OCI-LY1 (cell line): ENCODE measurements around the gene ATP11A.
"Not testable (repeated sequence)": the region's sequence is repeated elsewhere in the genome, so short reads cannot be mapped to it uniquely, and the experiment has no call there.

Experiments used
- H2AFZ ChIP-seq: fragments of 200-600 bp; sonication (generic), shearing (Covaris generic); 2 replicates; pipeline ENCODE4 v1.6.0; 2014; ENCODE audit warnings: antibody characterized with exemption, mild to moderate bottlenecking, low read length
- H3F3A ChIP-seq: fragments of 200-600 bp; sonication (generic), shearing (Covaris generic); 2 replicates; pipeline ENCODE4 v1.6.0; 2014; ENCODE audit warnings: mild to moderate bottlenecking, antibody characterized with exemption, low read length, moderate library complexity; ENCODE audit not compliant: insufficient read depth
- H3K27ac ChIP-seq: fragments of 200-600 bp; sonication (generic); 2 replicates; pipeline ENCODE4 v1.5.1; 2014; ENCODE audit warnings: low read length, mixed run types, mild to moderate bottlenecking, low read depth; ENCODE audit not compliant: poor library complexity, severe bottlenecking
- H3K27me3 ChIP-seq: fragments of 200-600 bp; sonication (generic); 2 replicates; pipeline ENCODE4 v1.6.0; 2014; ENCODE audit warnings: antibody characterized with exemption, mild to moderate bottlenecking, low read length, moderate library complexity; ENCODE audit not compliant: insufficient read depth
- H3K36me3 ChIP-seq: fragments of 200-600 bp; sonication (generic); 2 replicates; pipeline ENCODE4 v1.6.1; 2014; ENCODE audit warnings: mild to moderate bottlenecking, antibody characterized with exemption, low read length, moderate library complexity, mixed read lengths; ENCODE audit not compliant: insufficient read depth
- H3K4me1 ChIP-seq: fragments of 200-600 bp; sonication (generic); 2 replicates; pipeline ENCODE4 v1.5.1; 2014; ENCODE audit warnings: mild to moderate bottlenecking, low read length, moderate library complexity; ENCODE audit not compliant: insufficient read depth, severe bottlenecking
- H3K4me2 ChIP-seq: fragments of 200-600 bp; sonication (generic), shearing (Covaris generic); 2 replicates; pipeline ENCODE4 v1.6.1; 2014; ENCODE audit warnings: low read length
- H3K4me3 ChIP-seq: fragments of 200-600 bp; sonication (generic); 2 replicates; pipeline ENCODE4 v1.5.1; 2014; ENCODE audit warnings: low read length, low read depth, mild to moderate bottlenecking, mixed read lengths; ENCODE audit not compliant: poor library complexity, severe bottlenecking
- H3K79me2 ChIP-seq: fragments of 200-600 bp; shearing (Covaris generic); 2 replicates; pipeline ENCODE4 v1.6.1; 2016; ENCODE audit warnings: mixed run types, low read length, mixed read lengths; ENCODE audit not compliant: insufficient read depth
- H3K9ac ChIP-seq: fragments of 200-600 bp; sonication (generic), shearing (Covaris generic); 2 replicates; pipeline ENCODE4 v1.6.1; 2014; ENCODE audit warnings: mild to moderate bottlenecking, low read length, mixed read lengths
- H3K9me2 ChIP-seq: fragments of 200-600 bp; sonication (generic), shearing (Covaris generic); 2 replicates; pipeline ENCODE4 v1.6.1; 2014; ENCODE audit warnings: low read depth, mild to moderate bottlenecking, low read length, mixed read lengths
- H3K9me3 ChIP-seq: fragments of 200-600 bp; shearing (Covaris generic); 2 replicates; pipeline ENCODE4 v1.6.1; 2014; ENCODE audit warnings: low read length, mixed read lengths
- H4K20me1 ChIP-seq: fragments of 200-600 bp; sonication (generic), shearing (Covaris generic); 2 replicates; pipeline ENCODE4 v1.6.0; 2016; ENCODE audit warnings: mild to moderate bottlenecking, low read length; ENCODE audit not compliant: insufficient read depth
- CTCF ChIP-seq: fragments of 200-600 bp; sonication (generic), shearing (Covaris generic); IDR thresholded peaks from 2 replicates; pipeline ENCODE4 v1.5.1; 2017; ENCODE audit warnings: mild to moderate bottlenecking, antibody characterized with exemption, low read length, moderate library complexity, mixed read lengths
- EZH2 ChIP-seq: fragments of 200-600 bp; sonication (generic), shearing (Covaris generic); IDR thresholded peaks from 2 replicates; pipeline ENCODE4 v1.8.0; 2017; ENCODE audit warnings: borderline replicate concordance, mixed run types, mild to moderate bottlenecking, antibody characterized with exemption, low read length, moderate library complexity, mixed read lengths

Gene ATP11A

DNA sequence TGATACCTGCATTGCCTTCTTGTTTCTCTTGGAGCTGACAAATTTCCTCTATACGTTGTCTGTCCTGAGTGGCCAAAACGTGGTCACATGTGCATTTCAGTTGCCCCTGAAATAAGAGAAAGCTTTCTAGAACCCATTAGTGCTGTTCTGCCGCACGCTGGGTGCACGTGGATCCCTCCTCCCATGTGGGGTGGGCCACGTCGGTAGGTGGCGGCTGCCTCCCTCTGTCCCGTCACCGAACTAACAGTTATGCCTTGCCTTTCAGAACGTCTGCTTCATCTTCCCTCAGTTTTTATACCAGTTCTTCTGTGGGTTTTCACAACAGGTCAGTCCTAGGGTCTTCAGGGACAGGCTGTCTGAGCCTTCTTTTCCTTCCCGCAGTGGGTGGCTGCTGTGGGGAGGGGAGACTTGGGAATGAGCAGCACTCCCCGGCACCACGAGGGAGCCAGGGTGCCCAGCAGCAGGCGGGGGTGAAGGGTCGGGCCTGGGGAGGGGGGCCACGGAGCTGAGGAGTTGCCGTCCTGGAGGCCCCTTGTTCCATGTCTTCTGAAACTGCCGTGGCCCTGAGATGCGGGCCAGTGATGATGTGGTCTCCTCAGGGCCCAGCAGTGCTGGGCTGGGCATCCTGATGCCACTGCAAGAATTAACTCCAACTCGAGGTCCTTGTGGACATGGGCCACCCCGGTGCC is 169.4 kb downstream of the ATP11A start:
- Histone ChIP-seq H3K36me3 (peaks cover 21% of the 10 kb centered on the region), H3K4me2 (no peak overlapping the region; the same call in 1 of the 2 replicates), H3K4me3 (no peak overlapping the region), H3K27me3 (no peaks in the 10 kb centered on the region), H2AFZ (no peak overlapping the region), H3F3A (no peaks in the 10 kb centered on the region), H3K79me2 (no peaks in the 10 kb centered on the region), H3K4me1 (peaks cover 9% of the 10 kb centered on the region), H3K9ac (no peak overlapping the region), H4K20me1 (no peaks in the 10 kb centered on the region), H3K27ac (no peak overlapping the region), H3K9me3 (no peaks in the 10 kb centered on the region), H3K9me2 (no peaks in the 10 kb centered on the region)
- no peak for TF ChIP-seq CTCF
- no peak for TF ChIP-seq EZH2

GRCh38 chr13:112859817-112860190 is 170.0 kb downstream of the ATP11A start:
- Histone ChIP-seq H3F3A (no peaks in the 10 kb centered on the region), H4K20me1 (no peaks in the 10 kb centered on the region), H3K9me3 (no peaks in the 10 kb centered on the region), H3K9me2 (no peaks in the 10 kb centered on the region), H3K27me3 (no peaks in the 10 kb centered on the region), H3K4me1 (peaks cover 9% of the 10 kb centered on the region), H2AFZ (no peak overlapping the region), H3K27ac (no peak overlapping the region), H3K9ac (no peak overlapping the region), H3K4me2 (no peak overlapping the region; the same call in 1 of the 2 replicates), H3K79me2 (no peaks in the 10 kb centered on the region), H3K36me3 (peaks cover 16% of the 10 kb centered on the region), H3K4me3 (no peak overlapping the region)
- TF ChIP-seq EZH2: no peak
- TF ChIP-seq CTCF: no peak

DNA sequence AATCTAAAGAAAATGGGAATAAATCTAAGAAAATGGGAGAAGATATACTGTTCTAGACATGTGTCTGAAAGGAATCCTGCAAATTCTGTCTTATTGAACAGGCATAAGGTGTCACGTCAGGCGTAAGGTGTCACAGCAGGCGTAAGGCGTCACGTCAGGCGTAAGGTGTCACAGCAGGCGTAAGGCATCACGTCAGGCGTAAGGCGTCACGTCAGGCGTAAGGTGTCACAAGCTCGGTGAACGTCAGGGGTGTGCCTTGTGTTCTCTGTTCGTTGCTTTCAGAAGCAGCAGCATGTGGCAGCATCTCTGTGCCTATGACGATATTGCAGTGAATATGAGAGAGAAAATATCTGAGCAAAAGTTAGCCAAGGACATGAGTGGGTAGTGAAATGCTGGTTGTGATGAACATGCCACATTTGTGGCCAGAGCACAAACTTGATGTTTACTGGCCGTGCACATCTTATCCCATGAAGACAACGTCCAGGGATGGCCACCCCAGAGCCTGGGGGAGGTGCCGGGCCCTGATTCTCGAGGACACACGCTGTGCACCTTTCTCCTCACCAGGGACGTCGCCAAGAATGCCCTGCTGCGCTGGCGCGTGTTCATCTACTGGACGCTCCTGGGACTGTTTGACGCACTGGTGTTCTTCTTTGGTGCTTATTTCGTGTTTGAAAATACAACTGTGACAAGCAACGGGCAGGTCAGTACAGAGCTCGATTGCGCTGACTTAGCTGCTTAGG is 172.2 kb downstream of the ATP11A start:
- Histone ChIP-seq H3K36me3 (0 out of 2 replicates have a peak, but pooled peaks cover 3% of the 10 kb centered on the region), H2AFZ (no peak overlapping the region), H3K9me2 (no peaks in the 10 kb centered on the region), H3K9ac (no peak overlapping the region), H3K4me3 (no peak overlapping the region), H4K20me1 (no peaks in the 10 kb centered on the region), H3K27ac (no peak overlapping the region), H3K79me2 (no peaks in the 10 kb centered on the region), H3K4me1 (peaks cover 9% of the 10 kb centered on the region), H3K9me3 (no peaks in the 10 kb centered on the region), H3K27me3 (no peaks in the 10 kb centered on the region), H3K4me2 (no peak overlapping the region), H3F3A (no peaks in the 10 kb centered on the region)
- TF ChIP-seq EZH2 (no peak), CTCF (no peak)

- H3K9ac ChIP-seq, H3K79me2 ChIP-seq, H3K36me3 ChIP-seq, H3K4me2 ChIP-seq, H3K9me3 ChIP-seq, H3F3A ChIP-seq, H4K20me1 ChIP-seq, H3K9me2 ChIP-seq, H3K27ac ChIP-seq, H3K4me1 ChIP-seq, H3K4me3 ChIP-seq, H2AFZ ChIP-seq, H3K27me3 ChIP-seq: not testable (repeated sequence)
These were observed 173.5 kb downstream of the ATP11A start for GRCh38 chr13:112863356-112863755.

DNA sequence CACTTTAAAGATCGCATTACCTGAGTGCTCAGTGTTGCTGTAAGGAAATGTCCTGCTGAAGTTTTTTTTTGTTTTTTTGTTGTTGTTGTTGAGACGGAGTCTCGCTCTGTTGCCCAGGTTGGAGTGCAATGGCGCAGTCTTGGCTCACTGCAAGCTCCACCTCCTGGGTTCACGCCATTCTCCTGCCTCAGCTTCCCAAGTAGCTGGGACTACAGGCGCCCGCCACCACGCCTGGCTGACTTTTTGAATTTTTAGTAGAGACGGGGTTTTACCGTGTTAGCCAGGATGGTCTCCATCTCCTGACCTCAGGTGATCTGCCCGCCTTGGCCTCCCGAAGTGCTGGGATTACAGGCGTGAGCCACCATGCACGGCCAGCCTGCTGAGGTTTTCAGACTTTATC is 175.6 kb downstream of the ATP11A start:
- H3K27me3 ChIP-seq, H3K4me1 ChIP-seq, H3K9me3 ChIP-seq, H3K27ac ChIP-seq, H3K4me2 ChIP-seq, H3K36me3 ChIP-seq, H3K9me2 ChIP-seq, H3K79me2 ChIP-seq, H3K4me3 ChIP-seq, H3K9ac ChIP-seq, H4K20me1 ChIP-seq, H2AFZ ChIP-seq, H3F3A ChIP-seq: not testable (repeated sequence)
